C4-2B (cell line): ENCODE data around the gene TAOK3.
"Not testable (repeated sequence)": the region's sequence is repeated elsewhere in the genome, so short reads cannot be mapped to it uniquely, and the experiment has no call there.

Source experiments
- ZFX ChIP-seq: fragments of 450-650 bp; IDR thresholded peaks from 2 replicates; pipeline ENCODE4 v1.6.1; 2017
- TF ChIP-seq, protein P1 (sequence below): fragments of 450-650 bp; conservative IDR thresholded peaks from 2 replicates; pipeline ENCODE4 v1.5.1; 2017; ENCODE audit warnings: mild to moderate bottlenecking

DNA sequence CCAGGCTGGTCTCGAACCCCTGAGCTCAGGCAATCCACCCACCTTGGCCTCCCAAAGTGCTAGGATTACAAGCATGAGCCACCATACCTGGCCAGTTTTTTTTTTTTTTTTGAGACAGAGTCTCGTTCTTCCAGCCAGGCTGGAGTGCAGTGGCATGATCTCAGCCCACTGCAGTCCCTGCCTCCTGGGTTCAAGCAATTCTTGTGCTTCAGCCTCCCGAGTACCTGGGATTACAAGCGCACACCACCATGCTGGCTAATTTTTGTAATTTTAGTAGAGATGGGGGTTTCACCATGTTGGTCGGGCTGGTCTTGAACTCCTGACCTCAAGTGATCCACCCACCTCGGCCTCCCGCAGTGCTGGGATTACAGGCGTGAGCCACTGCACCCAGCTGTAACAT lies 35.5 kb upstream of the TAOK3 start:
- TF ChIP-seq, protein P1, sequence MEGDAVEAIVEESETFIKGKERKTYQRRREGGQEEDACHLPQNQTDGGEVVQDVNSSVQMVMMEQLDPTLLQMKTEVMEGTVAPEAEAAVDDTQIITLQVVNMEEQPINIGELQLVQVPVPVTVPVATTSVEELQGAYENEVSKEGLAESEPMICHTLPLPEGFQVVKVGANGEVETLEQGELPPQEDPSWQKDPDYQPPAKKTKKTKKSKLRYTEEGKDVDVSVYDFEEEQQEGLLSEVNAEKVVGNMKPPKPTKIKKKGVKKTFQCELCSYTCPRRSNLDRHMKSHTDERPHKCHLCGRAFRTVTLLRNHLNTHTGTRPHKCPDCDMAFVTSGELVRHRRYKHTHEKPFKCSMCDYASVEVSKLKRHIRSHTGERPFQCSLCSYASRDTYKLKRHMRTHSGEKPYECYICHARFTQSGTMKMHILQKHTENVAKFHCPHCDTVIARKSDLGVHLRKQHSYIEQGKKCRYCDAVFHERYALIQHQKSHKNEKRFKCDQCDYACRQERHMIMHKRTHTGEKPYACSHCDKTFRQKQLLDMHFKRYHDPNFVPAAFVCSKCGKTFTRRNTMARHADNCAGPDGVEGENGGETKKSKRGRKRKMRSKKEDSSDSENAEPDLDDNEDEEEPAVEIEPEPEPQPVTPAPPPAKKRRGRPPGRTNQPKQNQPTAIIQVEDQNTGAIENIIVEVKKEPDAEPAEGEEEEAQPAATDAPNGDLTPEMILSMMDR = not testable (repeated sequence)
- not testable (repeated sequence) for TF ChIP-seq ZFX
